Gastroesophageal sphincter (tissue), 3 donors: ENCODE data around the gene TRAPPC8.
"Not testable (repeated sequence)": the region's sequence is repeated elsewhere in the genome, so short reads cannot be mapped to it uniquely, and the experiment has no call there.

ENCODE experiments used
- CTCF ChIP-seq, 4 experiments: fragments of 200-600 bp in 2 of 4; fragments of 450-650 bp in 2 of 4; sonication (generic) in 1 of 4; IDR thresholded peaks; one replicate each; pipeline ENCODE4 v1.5.1; 2017 to 2019; ENCODE audit warnings: antibody characterized with exemption in 4 of 4, mild to moderate bottlenecking in 2 of 4, moderate library complexity in 2 of 4
- EP300 ChIP-seq: sonication (generic); formaldehyde crosslinking; IDR thresholded peaks from one replicate; pipeline ENCODE4 v1.6.1; 2017; ENCODE audit warnings: antibody characterized with exemption, mild to moderate bottlenecking
- POLR2A ChIP-seq, 2 donors: fragments of 450-650 bp; IDR thresholded peaks; one replicate each; pipeline ENCODE4 v1.6.1; 2017; ENCODE audit warnings: antibody characterized with exemption in 2 of 2, mild to moderate bottlenecking in 2 of 2, moderate library complexity in 1 of 2
- POLR2AphosphoS5 ChIP-seq: sonication (generic); formaldehyde crosslinking; IDR thresholded peaks from one replicate; pipeline ENCODE4 v1.6.1; 2017; ENCODE audit warnings: antibody characterized with exemption

- TF ChIP-seq POLR2A (IDR thresholded peaks at IDR 0.05); POLR2AphosphoS5; CTCF (IDR thresholded peaks at IDR 0.05); EP300: not testable (repeated sequence)
Observed at GRCh38 chr18:31826673-31827325, 116.1 kb downstream of the TRAPPC8 start.
